HCT116 (cell line): ENCODE data around the gene PRDM11. TPM values are rescaled to one million over a fixed set of nuclear protein-coding genes. Genes with fewer than 3 reads are reported as not detected.

ENCODE experiments used
- ATAC-seq: fragments of 200-7000 bp; cut with Tn5 transposase; 2 replicates; pipeline ENCODE4 v1.9.1; 2020; ENCODE audit warnings: mild to moderate bottlenecking, moderate library complexity
- BruUV-seq: library from RNA; stranded (reverse); fragments of 400-500 nt; replicated peaks from 2 replicates; lab custom pipeline; 2021; lab: Mats Ljungman, UMichigan
- CTCF ChIA-PET: fragments of 300-600 bp; sonication (Branson Sonifier 250); formaldehyde crosslinking; loops from one replicate; lab custom pipeline; 2021; ENCODE audit warnings: antibody characterized with exemption; lab: Charles Lee
- POLR2A ChIA-PET: fragments of 300-600, 350-600 bp; sonication (Branson Sonifier 250); formaldehyde crosslinking; loops from one replicate; lab custom pipeline; 2021; ENCODE audit warnings: antibody characterized with exemption; lab: Charles Lee
- RAD21 ChIA-PET, 2 experiments: fragments of 300-600 bp; sonication (Branson Sonifier 250); formaldehyde crosslinking; loops; one replicate each; lab custom pipeline; 2023; ENCODE audit warnings: low total read pairs in 2 of 2; ENCODE audit not compliant: uncharacterized antibody in 2 of 2, unreplicated experiment in 2 of 2, low non-redundant PET in 1 of 2; lab: Charles Lee
- DNase-seq: peaks from one replicate; pipeline ENCODE4 v3.0.0-alpha.2; 2010; ENCODE audit warnings: low read depth, low spot score
- H2AFZ ChIP-seq: fragments of 200-600 bp; shearing (Covaris generic), sonication (generic); 2 replicates; pipeline ENCODE4 v1.6.1; 2017; ENCODE audit warnings: low read depth, mixed run types, mixed read lengths, antibody characterized with exemption, low read length; ENCODE audit not compliant: poor library complexity, severe bottlenecking
- H3K27ac ChIP-seq: 2 replicates; pipeline ENCODE4 v1.5.1; 2012; ENCODE audit warnings: low read depth, low read length
- H3K27me3 ChIP-seq: fragments of 200-600 bp; sonication (generic); 2 replicates; pipeline ENCODE4 v1.6.1; 2016; ENCODE audit warnings: mixed run types, low read length, mixed read lengths; ENCODE audit not compliant: insufficient read depth
- H3K36me3 ChIP-seq, 2 experiments: fragments of 200-500 bp in 1 of 2; fragments of 200-600 bp in 1 of 2; sonication (Bioruptor generic) in 1 of 2; sonication (generic) in 1 of 2; 2 replicates each; pipeline versions ENCODE4 v1.5.1 to v1.6.1; 2014 to 2016; ENCODE audit warnings: low read length in 2 of 2, inconsistent platforms in 1 of 2, mixed read lengths in 1 of 2, mixed run types in 1 of 2; ENCODE audit not compliant: insufficient read depth in 2 of 2, control insufficient read depth in 1 of 2
- H3K4me1 ChIP-seq, 2 experiments: fragments of 200-600 bp in 1 of 2; sonication (generic) in 1 of 2; 2 replicates each; pipeline versions ENCODE4 v1.5.1 to v1.6.1; 2012 to 2017; ENCODE audit warnings: low read length in 2 of 2, inconsistent platforms in 1 of 2, mild to moderate bottlenecking in 1 of 2, mixed read lengths in 1 of 2, mixed run types in 1 of 2, moderate library complexity in 1 of 2; ENCODE audit not compliant: insufficient read depth in 2 of 2, control insufficient read depth in 1 of 2
- H3K4me2 ChIP-seq: fragments of 200-600 bp; sonication (generic); 2 replicates; pipeline ENCODE4 v1.6.1; 2017; ENCODE audit warnings: mixed run types, low read length, mixed read lengths
- H3K4me3 ChIP-seq, 2 experiments: fragments of 200-600 bp in 1 of 2; sonication (generic) in 1 of 2; replicated peaks in 1 of 2; 2 replicates each; pipeline ENCODE4 v1.5.1; 2011 to 2016; ENCODE audit warnings: low read length in 2 of 2, control low read depth in 1 of 2, low read depth in 1 of 2, mild to moderate bottlenecking in 1 of 2, mixed read lengths in 1 of 2, mixed run types in 1 of 2
- H3K79me2 ChIP-seq: fragments of 200-600 bp; sonication (generic); 2 replicates; pipeline ENCODE4 v1.6.1; 2017; ENCODE audit warnings: mild to moderate bottlenecking, mixed run types, low read length, moderate library complexity, mixed read lengths; ENCODE audit not compliant: insufficient read depth
- H3K9ac ChIP-seq: fragments of 200-600 bp; sonication (generic); 2 replicates; pipeline ENCODE4 v1.6.1; 2016; ENCODE audit warnings: low read length, mixed read lengths
- H3K9me2 ChIP-seq: fragments of 200-600 bp; sonication (generic), shearing (Covaris generic); 2 replicates; pipeline ENCODE4 v1.6.1; 2017; ENCODE audit warnings: mixed run types, mild to moderate bottlenecking, moderate library complexity; ENCODE audit not compliant: insufficient read depth
- H3K9me3 ChIP-seq, 2 experiments: fragments of 200-500 bp in 1 of 2; fragments of 200-600 bp in 1 of 2; sonication (Bioruptor generic) in 1 of 2; sonication (generic) in 1 of 2; 2 replicates each; pipeline ENCODE4 v1.6.1; 2014 to 2017; ENCODE audit warnings: low read length in 2 of 2, mixed read lengths in 2 of 2, inconsistent platforms in 1 of 2, low read depth in 1 of 2, mild to moderate bottlenecking in 1 of 2, mixed run types in 1 of 2, moderate library complexity in 1 of 2; ENCODE audit not compliant: control insufficient read depth in 1 of 2, insufficient read depth in 1 of 2
- H4K20me1 ChIP-seq: fragments of 200-600 bp; sonication (generic), shearing (Covaris generic); 2 replicates; pipeline ENCODE4 v1.6.1; 2017; ENCODE audit warnings: mixed run types, mild to moderate bottlenecking, moderate library complexity; ENCODE audit not compliant: insufficient read depth
- ATF3 ChIP-seq: IDR thresholded peaks from 2 replicates; pipeline ENCODE4 v1.6.1; 2012
- CBX3 ChIP-seq: IDR thresholded peaks from 2 replicates; pipeline ENCODE4 v1.6.1; 2012; ENCODE audit warnings: low read depth
- CEBPB ChIP-seq: IDR thresholded peaks from 2 replicates; pipeline ENCODE4 v1.6.1; 2012; ENCODE audit warnings: low read depth
- CTCF ChIP-seq, 3 experiments: fragments of 200-600 bp in 1 of 3; sonication (generic) in 1 of 3; IDR thresholded peaks in 2 of 3; conservative IDR thresholded peaks in 1 of 3; 2 replicates each; pipeline ENCODE4 v1.5.1; 2012 to 2017; ENCODE audit warnings: low read depth in 2 of 3, low read length in 2 of 3, antibody characterized with exemption in 1 of 3, borderline replicate concordance in 1 of 3, control low read depth in 1 of 3, mild to moderate bottlenecking in 1 of 3, mixed read lengths in 1 of 3, mixed run types in 1 of 3, moderate library complexity in 1 of 3; ENCODE audit not compliant: insufficient read depth in 1 of 3
- ELF1 ChIP-seq: IDR thresholded peaks from 2 replicates; pipeline ENCODE4 v1.6.1; 2012; ENCODE audit warnings: low read depth, borderline replicate concordance
- EZH2 ChIP-seq: fragments of 200-600 bp; sonication (generic); IDR thresholded peaks from 2 replicates; pipeline ENCODE4 v1.6.1; 2017; ENCODE audit warnings: antibody characterized with exemption, mixed run types
- EZH2phosphoT487 ChIP-seq: fragments of 200-600 bp; IDR thresholded peaks from 2 replicates; pipeline ENCODE4 v1.6.1; 2018; ENCODE audit warnings: antibody characterized with exemption, borderline replicate concordance
- JUND ChIP-seq: IDR thresholded peaks from 2 replicates; pipeline ENCODE4 v1.6.1; 2012
- MAX ChIP-seq: IDR thresholded peaks from 2 replicates; pipeline ENCODE4 v1.6.1; 2012
- POLR2A ChIP-seq: IDR thresholded peaks from 2 replicates; pipeline ENCODE4 v1.7.0; 2011; ENCODE audit warnings: borderline replicate concordance; ENCODE audit not compliant: insufficient read depth, insufficient read length; ENCODE audit errors: extremely low read depth
- RAD21 ChIP-seq: IDR thresholded peaks from 2 replicates; pipeline ENCODE4 v1.6.1; 2012; ENCODE audit warnings: low read depth, mild to moderate bottlenecking
- REST ChIP-seq: IDR thresholded peaks from 2 replicates; pipeline ENCODE4 v1.6.1; 2012; ENCODE audit warnings: low read depth
- SIN3A ChIP-seq: IDR thresholded peaks from 2 replicates; pipeline ENCODE4 v1.6.1; 2012; ENCODE audit warnings: low read depth
- SP1 ChIP-seq: IDR thresholded peaks from 2 replicates; pipeline ENCODE4 v1.6.1; 2012; ENCODE audit warnings: low read depth
- TCF7L2 ChIP-seq: IDR thresholded peaks from 2 replicates; pipeline ENCODE4 v1.7.0; 2011; ENCODE audit warnings: borderline replicate concordance, inconsistent platforms; ENCODE audit not compliant: insufficient read depth, insufficient read length; ENCODE audit errors: extremely low read depth
- YY1 ChIP-seq: IDR thresholded peaks from 2 replicates; pipeline ENCODE4 v1.6.1; 2011; ENCODE audit warnings: low read length, low read depth, moderate library complexity, mild to moderate bottlenecking; ENCODE audit not compliant: insufficient replicate concordance; ENCODE audit errors: extremely low read depth
- ZNF274 ChIP-seq: fragments of 200-500 bp; sonication (Bioruptor generic); IDR thresholded peaks from 2 replicates; pipeline ENCODE4 v1.6.1; 2014; ENCODE audit warnings: mild to moderate bottlenecking, low read depth, low read length, inconsistent platforms
- intact Hi-C: fragments of 100-400 bp; cut with micrococcal nuclease; formaldehyde crosslinking; loops from 2 replicates; pipeline ENCODE4 v1.10.0; 2022
- total RNA-seq: library from RNA; stranded (reverse); gene quantifications from one replicate; pipeline ENCODE4 v1.2.1, GENCODE V29; 2021; ENCODE audit not compliant: unreplicated experiment
- TF ChIP-seq, protein P1 (sequence below): IDR thresholded peaks from 2 replicates; pipeline ENCODE4 v1.6.1; 2011; ENCODE audit warnings: mild to moderate bottlenecking, low read length, moderate library complexity; ENCODE audit not compliant: insufficient replicate concordance; ENCODE audit errors: extremely low read depth

Gene PRDM11
- total RNA-seq, 1 experiment from 2014 or later = 9.3 TPM

GRCh38 chr11:45278714-45279113 lies 132.3 kb downstream of the PRDM11 start:
- ChIA-PET POLR2A (no interaction called here), CTCF (no interaction called here), RAD21 (no interaction called here)
- no peak for TF ChIP-seq EZH2
- no peak for TF ChIP-seq JUND
- no peak for TF ChIP-seq MAX
- no peak for TF ChIP-seq ATF3
- no peak for TF ChIP-seq RAD21
- no peak for TF ChIP-seq CEBPB
- TF ChIP-seq, protein P1, sequence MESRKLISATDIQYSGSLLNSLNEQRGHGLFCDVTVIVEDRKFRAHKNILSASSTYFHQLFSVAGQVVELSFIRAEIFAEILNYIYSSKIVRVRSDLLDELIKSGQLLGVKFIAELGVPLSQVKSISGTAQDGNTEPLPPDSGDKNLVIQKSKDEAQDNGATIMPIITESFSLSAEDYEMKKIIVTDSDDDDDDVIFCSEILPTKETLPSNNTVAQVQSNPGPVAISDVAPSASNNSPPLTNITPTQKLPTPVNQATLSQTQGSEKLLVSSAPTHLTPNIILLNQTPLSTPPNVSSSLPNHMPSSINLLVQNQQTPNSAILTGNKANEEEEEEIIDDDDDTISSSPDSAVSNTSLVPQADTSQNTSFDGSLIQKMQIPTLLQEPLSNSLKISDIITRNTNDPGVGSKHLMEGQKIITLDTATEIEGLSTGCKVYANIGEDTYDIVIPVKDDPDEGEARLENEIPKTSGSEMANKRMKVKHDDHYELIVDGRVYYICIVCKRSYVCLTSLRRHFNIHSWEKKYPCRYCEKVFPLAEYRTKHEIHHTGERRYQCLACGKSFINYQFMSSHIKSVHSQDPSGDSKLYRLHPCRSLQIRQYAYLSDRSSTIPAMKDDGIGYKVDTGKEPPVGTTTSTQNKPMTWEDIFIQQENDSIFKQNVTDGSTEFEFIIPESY = no peak
- no peak for TF ChIP-seq TCF7L2
- TF ChIP-seq ZNF274 = no peak
- no peak for TF ChIP-seq EZH2phosphoT487
- no peak for TF ChIP-seq POLR2A
- no peak for TF ChIP-seq YY1
- TF ChIP-seq CTCF (IDR thresholded peaks at IDR 0.05 in 2 of 3, conservative IDR thresholded peaks at IDR 0.05 in 1 of 3; ENCODE audit: borderline replicate concordance in 1 of 3, insufficient read depth in 1 of 3, low read depth in 2 of 3, low read length in 2 of 3) = no peak
- no peak for TF ChIP-seq CBX3
- TF ChIP-seq SIN3A = no peak
- no peak for TF ChIP-seq SP1
- TF ChIP-seq REST = no peak
- TF ChIP-seq ELF1 = no peak
- ATAC-seq (no peak), DNase-seq (no peak)
- no TSS peak for BruUV-seq
- Histone ChIP-seq H3K9ac (no peak overlapping the region), H3K36me3 (no peaks in the 10 kb centered on the region), H3K27me3 (peaks cover 1% of the 10 kb centered on the region; the same call in 1 of the 2 replicates), H3K4me2 (no peak overlapping the region), H3K4me3 (no peak overlapping the region), H3K4me1 (peaks cover 9 to 19% of the 10 kb centered on the region in 2 experiments), H3K79me2 (no peaks in the 10 kb centered on the region), H4K20me1 (no peaks in the 10 kb centered on the region), H3K9me3 (0 out of 4 replicates have a peak, but pooled peaks cover 0 to 3% of the 10 kb centered on the region in 2 experiments), H2AFZ (no peak overlapping the region), H3K9me2 (no peaks in the 10 kb centered on the region), H3K27ac (no peak overlapping the region)
- intact Hi-C loops = no loop called here
